ENCODE measurements around the gene PTBP3.

DNA sequence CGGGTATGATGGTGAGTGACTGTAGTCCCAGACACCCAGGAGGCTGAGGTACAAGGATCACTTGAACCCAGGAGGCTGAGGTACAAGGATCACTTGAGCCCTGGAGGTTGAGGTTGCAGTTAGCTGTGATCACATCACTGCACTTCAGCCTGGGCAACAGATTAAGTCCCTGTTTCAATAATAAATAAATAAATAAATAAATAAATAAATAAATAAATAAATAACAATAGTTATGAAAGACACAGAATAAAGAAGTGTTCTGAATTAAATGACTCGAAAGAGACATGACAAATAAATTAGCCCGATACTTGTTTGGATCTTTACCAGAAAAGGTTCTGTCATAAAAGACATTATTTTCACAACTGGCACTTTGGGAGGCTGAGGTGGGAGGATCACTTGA is 86.3 kb downstream of the PTBP3 start:
- TF ChIP-seq, protein P1, sequence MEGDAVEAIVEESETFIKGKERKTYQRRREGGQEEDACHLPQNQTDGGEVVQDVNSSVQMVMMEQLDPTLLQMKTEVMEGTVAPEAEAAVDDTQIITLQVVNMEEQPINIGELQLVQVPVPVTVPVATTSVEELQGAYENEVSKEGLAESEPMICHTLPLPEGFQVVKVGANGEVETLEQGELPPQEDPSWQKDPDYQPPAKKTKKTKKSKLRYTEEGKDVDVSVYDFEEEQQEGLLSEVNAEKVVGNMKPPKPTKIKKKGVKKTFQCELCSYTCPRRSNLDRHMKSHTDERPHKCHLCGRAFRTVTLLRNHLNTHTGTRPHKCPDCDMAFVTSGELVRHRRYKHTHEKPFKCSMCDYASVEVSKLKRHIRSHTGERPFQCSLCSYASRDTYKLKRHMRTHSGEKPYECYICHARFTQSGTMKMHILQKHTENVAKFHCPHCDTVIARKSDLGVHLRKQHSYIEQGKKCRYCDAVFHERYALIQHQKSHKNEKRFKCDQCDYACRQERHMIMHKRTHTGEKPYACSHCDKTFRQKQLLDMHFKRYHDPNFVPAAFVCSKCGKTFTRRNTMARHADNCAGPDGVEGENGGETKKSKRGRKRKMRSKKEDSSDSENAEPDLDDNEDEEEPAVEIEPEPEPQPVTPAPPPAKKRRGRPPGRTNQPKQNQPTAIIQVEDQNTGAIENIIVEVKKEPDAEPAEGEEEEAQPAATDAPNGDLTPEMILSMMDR (IDR thresholded peaks at IDR 0.05), result no peak
- TF ChIP-seq POLR2A (IDR thresholded peaks at IDR 0.05), result no peak
